ENCODE results near the gene UNC5CL. TPM values are rescaled to one million over a fixed set of nuclear protein-coding genes. Genes with fewer than 3 reads are reported as not detected.

The UNC5CL gene
- total and polyA plus RNA-seq, 2 of the 8 experiments (the other 6 are each of a cell fraction or from before 2014, with no cell fraction given) = 1.3 to 1.7 TPM

DNA sequence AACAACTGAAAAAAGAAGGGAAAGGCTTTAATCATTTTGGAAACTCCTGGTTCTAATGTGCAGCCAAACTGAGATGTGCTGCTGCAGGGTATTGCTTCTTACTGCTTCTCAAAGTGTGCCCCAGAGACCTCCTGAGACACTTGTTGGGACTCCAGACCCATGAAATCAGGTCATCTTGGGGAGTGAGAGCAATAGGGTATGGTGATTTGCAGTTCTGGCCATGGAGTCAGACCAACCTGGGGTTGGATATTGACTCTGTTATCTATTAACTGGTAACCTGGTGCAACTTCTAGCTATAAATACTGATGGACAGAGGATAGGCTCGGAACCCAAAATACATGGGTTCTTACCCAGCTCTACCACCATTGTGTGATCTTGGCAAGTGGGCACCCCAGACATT is 7.1 kb upstream of the UNC5CL start:
- Histone ChIP-seq H3K23me2 (ENCODE audit: low read depth, low read length) (no peaks in the 10 kb centered on the region), H3K27me3 (replicated peaks in 1 of 4; ENCODE audit: control insufficient read depth in 3 of 4, extremely low read depth in 1 of 4, insufficient read depth in 3 of 4, low read length in 3 of 4) (no peaks in the 10 kb centered on the region)

More for the DNA sequence above, 7.1 kb upstream of the UNC5CL start:
- no peak overlapping the region for H2BK20ac ChIP-seq (ENCODE audit: low read length)
- no peak overlapping the region for H3K14ac ChIP-seq (ENCODE audit: insufficient read length)
- H4K5ac ChIP-seq (ENCODE audit: insufficient read length, low read depth, low read length) = no peak overlapping the region
- no peak for TF ChIP-seq RAD21 (IDR thresholded peaks at IDR 0.05 in 1 of 2, conservative IDR thresholded peaks at IDR 0.05 in 1 of 2; ENCODE audit: low read depth in 2 of 2, low read length in 2 of 2)
- no peak for TF ChIP-seq FOSL1 (IDR thresholded peaks at IDR 0.05; ENCODE audit: insufficient read depth, low read depth, low read length)
- TF ChIP-seq, protein P1, sequence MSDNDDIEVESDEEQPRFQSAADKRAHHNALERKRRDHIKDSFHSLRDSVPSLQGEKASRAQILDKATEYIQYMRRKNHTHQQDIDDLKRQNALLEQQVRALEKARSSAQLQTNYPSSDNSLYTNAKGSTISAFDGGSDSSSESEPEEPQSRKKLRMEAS (IDR thresholded peaks at IDR 0.05) = no peak
- TF ChIP-seq USF2 (IDR thresholded peaks at IDR 0.05; ENCODE audit: low read length) = no peak
- no peak for TF ChIP-seq SP4 (IDR thresholded peaks at IDR 0.05; ENCODE audit: low read length)
- TF ChIP-seq TEAD4 (IDR thresholded peaks at IDR 0.05; ENCODE audit: low read depth, low read length) = no peak
- no peak for TF ChIP-seq CHD2 (IDR thresholded peaks at IDR 0.05; ENCODE audit: low read length)
- no peak for TF ChIP-seq CBX5 (IDR thresholded peaks at IDR 0.05; ENCODE audit: low read depth, low read length)
- TF ChIP-seq TCF12 (IDR thresholded peaks at IDR 0.05; ENCODE audit: low read depth, low read length) = no peak
- no peak for TF ChIP-seq CTBP2 (IDR thresholded peaks at IDR 0.05; ENCODE audit: borderline replicate concordance, insufficient read depth, insufficient read length, low read length)
- H3K36me3 ChIP-seq (ENCODE audit: control insufficient read depth in 2 of 4, insufficient read depth in 4 of 4, low read length in 3 of 4) = no peaks in the 10 kb centered on the region
- no peak overlapping the region for H3K27ac ChIP-seq (ENCODE audit: low read depth, low read length)
- no peaks in the 10 kb centered on the region for H3K4me1 ChIP-seq (replicated peaks in 1 of 4; ENCODE audit: control insufficient read depth in 3 of 4, insufficient read depth in 4 of 4, low read length in 3 of 4)
- no peaks in the 10 kb centered on the region for H3K9me3 ChIP-seq (ENCODE audit: insufficient read depth in 2 of 2, low read depth in 1 of 2, low read length in 1 of 2)
- H2AFZ ChIP-seq (ENCODE audit: low read length) = no peak overlapping the region
- no peak overlapping the region for H2AK5ac ChIP-seq (ENCODE audit: low read depth, low read length)
- H3K56ac ChIP-seq (replicated peaks; ENCODE audit: insufficient read length, low read depth, low read length) = no peak overlapping the region
- no peak overlapping the region for H2BK12ac ChIP-seq (ENCODE audit: low read depth, low read length)
- H4K20me1 ChIP-seq (replicated peaks in 1 of 2; ENCODE audit: control insufficient read depth in 1 of 2, insufficient read depth in 2 of 2, low read length in 2 of 2) = no peaks in the 10 kb centered on the region
- H3K79me2 ChIP-seq (ENCODE audit: control insufficient read depth in 1 of 2, insufficient read depth in 2 of 2, low read length in 2 of 2) = no peaks in the 10 kb centered on the region
- H3K18ac ChIP-seq (ENCODE audit: extremely low read depth, low read length) = no peak overlapping the region
- no peak overlapping the region for H4K8ac ChIP-seq (ENCODE audit: extremely low read depth, insufficient read depth, low read length)
- CTCF ChIA-PET (ENCODE audit: partially characterized antibody) = interaction anchor here (1.1 to 2.5 kb wide), 9 partner anchors 8 to 157 kb away, joined by 3 to 15 read pairs (median 4); no protein-coding TSS in a partner anchor
- H3K4me3 ChIP-seq (ENCODE audit: extremely low read depth in 1 of 4, insufficient read depth in 2 of 4, low read depth in 3 of 4, low read length in 4 of 4) = no peak overlapping the region
- no peak for FAIRE-seq
- no peak overlapping the region for H3K9ac ChIP-seq (replicated peaks in 1 of 4; ENCODE audit: extremely low read depth in 1 of 4, low read depth in 3 of 4, low read length in 3 of 4)
- no peaks in the 10 kb centered on the region for H3K79me1 ChIP-seq (ENCODE audit: low read depth, low read length)
- POLR2A ChIA-PET (ENCODE audit: partially characterized antibody) = interaction anchor here (0.5 to 1.1 kb wide), 4 partner anchors 10 to 32 kb away, joined by 3 to 5 read pairs (median 3); no protein-coding TSS in a partner anchor
- H2BK15ac ChIP-seq (ENCODE audit: low read length) = no peak overlapping the region
- no peak for DNase-seq (ENCODE audit: low read depth in 1 of 2, low spot score in 2 of 2)
- no peak overlapping the region for H3K23ac ChIP-seq (ENCODE audit: insufficient read length)
- H4K91ac ChIP-seq (replicated peaks; ENCODE audit: insufficient read length, low read length) = no peak overlapping the region
- no peak overlapping the region for H2BK5ac ChIP-seq (ENCODE audit: low read depth, low read length)
- H3K4me2 ChIP-seq (ENCODE audit: insufficient read depth in 1 of 2, low read depth in 2 of 2, low read length in 2 of 2) = no peak overlapping the region
- H3K4ac ChIP-seq (replicated peaks; ENCODE audit: insufficient read length, low read depth, low read length) = no peak overlapping the region
- H2BK120ac ChIP-seq (replicated peaks; ENCODE audit: low read depth, low read length) = no peak overlapping the region
- 100% methylated on average over 1 of the region's 1 CpG; no CpG with 5 or more reads in 1 of the 2 experiments for WGBS, 2 experiments (ENCODE audit: extremely low coverage in 1 of 2, insufficient coverage in 1 of 2, insufficient read length in 1 of 2, insufficient replicate concordance in 2 of 2, low coverage in 1 of 2, low lambda C conversion rate in 2 of 2, missing lambda C conversion rate in 1 of 2)

All from H1 (cell line).